Skeletal muscle tissue (tissue), 4 donors: ENCODE data around the gene GPR176. TPM values are rescaled to one million over a fixed set of nuclear protein-coding genes. Genes with fewer than 3 reads are reported as not detected.
A peak's percentile ranks its signal among the peaks of the same experiment; 100 is the strongest.

Experiments
- H3K27ac ChIP-seq: one replicate; pipeline ENCODE4 v1.7.0; 2013; ENCODE audit warnings: mild to moderate bottlenecking, low read depth, low read length, inconsistent platforms
- H3K27me3 ChIP-seq, 3 donors: one replicate each; pipeline ENCODE4 v1.7.0; 2013; ENCODE audit warnings: low read length in 3 of 3; ENCODE audit not compliant: control insufficient read depth in 3 of 3, insufficient read depth in 3 of 3
- H3K36me3 ChIP-seq, 3 donors: one replicate each; pipeline ENCODE4 v1.7.0; 2013; ENCODE audit warnings: low read length in 3 of 3; ENCODE audit not compliant: control insufficient read depth in 3 of 3, insufficient read depth in 3 of 3
- H3K4me1 ChIP-seq, 3 donors: one replicate each; pipeline ENCODE4 v1.7.0; 2013; ENCODE audit warnings: low read length in 3 of 3, mild to moderate bottlenecking in 3 of 3; ENCODE audit not compliant: control insufficient read depth in 3 of 3, insufficient read depth in 3 of 3
- H3K4me3 ChIP-seq, 3 donors: one replicate each; pipeline ENCODE4 v1.7.0; 2013; ENCODE audit warnings: low read length in 3 of 3
- H3K9ac ChIP-seq, 3 donors: one replicate each; pipeline ENCODE4 v1.7.0; 2013; ENCODE audit warnings: low read length in 3 of 3, mild to moderate bottlenecking in 3 of 3, moderate library complexity in 2 of 3, low read depth in 1 of 3
- H3K9me3 ChIP-seq, 3 donors: one replicate each; pipeline ENCODE4 v1.7.0; 2013; ENCODE audit warnings: low read length in 3 of 3; ENCODE audit not compliant: control insufficient read depth in 3 of 3
- total RNA-seq: library from RNA; depleted of rRNA; stranded (reverse); fragments of >200 nt; gene quantifications from one replicate; pipeline ENCODE4 v1.2.3, GENCODE V29; 2014
- donor health status: Osteomylitis.

GPR176 gene
- total RNA-seq, 1 donor from 2014 or later = 6.3 TPM

DNA sequence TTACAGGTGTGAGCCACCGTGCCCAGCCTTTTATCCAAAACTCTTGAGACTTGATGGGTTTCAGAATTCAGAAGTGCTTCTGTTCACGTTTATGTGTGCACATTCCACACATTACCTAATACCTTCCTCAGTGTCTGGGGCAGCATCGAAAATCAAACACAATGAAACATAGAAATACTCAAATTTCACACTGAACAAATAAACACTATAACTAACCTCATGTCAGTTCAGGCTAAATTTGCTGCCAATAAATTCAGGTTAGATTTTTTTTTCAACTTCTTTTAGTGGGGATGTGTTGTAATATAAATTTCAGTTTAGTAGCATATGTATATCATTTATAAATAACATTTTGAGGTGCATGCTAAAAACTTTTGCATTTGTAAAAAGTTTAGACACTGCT lies 16.6 kb upstream of the GPR176 start:
- Histone ChIP-seq H3K4me3 (no peak overlapping the region), H3K9ac (no peak overlapping the region), H3K4me1 (peaks cover 3 to 16% (median 11%) of the 10 kb centered on the region in 3 donors), H3K27me3 (no peaks in the 10 kb centered on the region), H3K9me3 (no peaks in the 10 kb centered on the region), H3K27ac (no peak overlapping the region), H3K36me3 (peaks cover 8 to 17% (median 16%) of the 10 kb centered on the region in 3 donors)

DNA sequence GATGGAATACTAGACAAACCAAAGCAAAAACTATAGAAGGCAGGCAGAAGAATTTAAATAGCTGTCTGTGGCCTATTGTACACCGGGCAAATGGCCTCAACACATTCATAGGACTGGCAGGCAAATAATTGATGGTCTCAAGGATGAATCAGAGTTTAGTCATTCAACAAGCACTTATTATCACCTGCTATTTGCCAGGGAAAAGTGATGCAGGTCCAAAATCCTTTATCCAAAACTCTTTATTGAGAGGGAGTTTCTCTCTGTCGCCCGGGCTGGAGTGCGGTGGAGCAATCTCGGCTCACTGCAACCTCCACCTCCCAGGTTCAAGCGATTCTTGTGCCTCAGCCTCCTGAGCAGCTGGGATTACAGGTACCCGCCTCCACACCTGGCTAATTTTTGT lies 16.1 kb upstream of the GPR176 start:
- peaks cover 3 to 16% (median 11%) of the 10 kb centered on the region in 3 donors for H3K4me1 ChIP-seq
- H3K9me3 ChIP-seq = no peaks in the 10 kb centered on the region
- peaks cover 6 to 15% (median 14%) of the 10 kb centered on the region in 3 donors for H3K36me3 ChIP-seq

GRCh38 chr15:39935241-39935640 lies 15.2 kb upstream of the GPR176 start:
- no peak overlapping the region for H3K27ac ChIP-seq
- peak overlapping the region in 1 of 3 donors; percentile 82 for H3K9ac ChIP-seq
- H3K4me3 ChIP-seq = peak overlapping the region in 1 of 3 donors; percentile 93
- H3K27me3 ChIP-seq = no peaks in the 10 kb centered on the region
- H3K36me3 ChIP-seq = peaks cover 5 to 10% (median 9%) of the 10 kb centered on the region in 3 donors
- H3K9me3 ChIP-seq = no peaks in the 10 kb centered on the region
- peaks cover 3 to 16% (median 11%) of the 10 kb centered on the region in 3 donors for H3K4me1 ChIP-seq

More for the DNA sequence above, 16.1 kb upstream of the GPR176 start:
- H3K4me3 ChIP-seq = no peak overlapping the region
- H3K27me3 ChIP-seq = no peaks in the 10 kb centered on the region
- H3K27ac ChIP-seq = no peak overlapping the region
- no peak overlapping the region for H3K9ac ChIP-seq

DNA sequence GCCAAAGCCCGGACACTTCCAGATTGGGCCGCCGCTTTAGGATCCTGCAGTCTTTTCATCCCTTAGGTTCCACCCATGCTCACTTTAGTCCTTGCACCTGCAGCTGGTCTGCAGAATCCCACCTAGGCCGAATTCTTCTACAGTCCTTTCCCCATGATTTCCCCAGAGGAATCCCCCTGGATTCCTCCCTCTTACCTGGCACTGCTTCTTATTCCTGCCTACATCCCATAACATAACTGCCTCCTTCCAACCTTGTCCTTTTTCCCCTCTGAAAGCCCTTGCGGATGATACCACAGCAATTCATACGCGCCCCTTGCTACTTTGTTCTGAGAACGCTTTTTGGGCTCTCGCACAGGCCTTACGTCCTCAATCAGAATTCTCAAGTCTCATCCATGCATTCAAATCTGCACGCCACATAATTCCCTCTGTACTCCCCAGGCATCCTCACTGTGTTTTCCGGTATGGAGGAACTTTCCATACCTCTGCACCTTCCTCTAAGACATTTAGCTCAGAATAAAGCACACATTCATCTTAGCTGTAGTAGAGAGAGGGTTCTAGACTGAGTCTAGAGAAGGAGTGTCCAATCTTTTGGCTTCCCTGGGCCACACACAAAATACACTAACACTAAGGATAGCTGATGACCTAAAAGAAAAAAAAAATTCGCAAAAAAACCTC lies 14.5 kb upstream of the GPR176 start:
- Histone ChIP-seq H3K27me3 (no peaks in the 10 kb centered on the region), H3K27ac (peak overlapping the region; percentile 69), H3K36me3 (peaks cover 0 to 3% (median 2%) of the 10 kb centered on the region in 3 donors), H3K4me1 (peaks cover 3 to 16% (median 11%) of the 10 kb centered on the region in 3 donors), H3K9me3 (no peaks in the 10 kb centered on the region), H3K9ac (peak overlapping the region; percentile 82 to 89 (median 87)), H3K4me3 (peak overlapping the region; percentile 80 to 93 (median 86))

DNA sequence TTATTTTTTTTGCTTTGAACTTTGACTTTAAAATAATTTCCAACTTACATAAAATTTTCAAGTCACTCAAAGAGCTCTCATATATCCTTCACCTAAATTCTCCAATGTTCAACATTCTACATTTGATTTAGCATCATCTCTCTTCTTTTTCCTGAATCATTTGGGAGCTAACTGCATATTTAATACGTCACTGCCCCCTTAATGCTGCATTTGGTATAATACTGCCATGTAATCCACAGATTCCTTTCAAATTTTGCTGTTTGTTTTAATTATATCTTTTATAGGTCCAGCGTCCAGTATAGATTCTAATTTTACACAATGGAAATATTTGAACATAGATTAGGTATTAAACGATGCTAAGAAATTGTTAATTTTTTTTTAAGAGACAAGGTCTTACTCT lies 11.5 kb upstream of the GPR176 start:
- no peaks in the 10 kb centered on the region for H3K27me3 ChIP-seq

GRCh38 chr15:39926526-39926925 lies 6.5 kb upstream of the GPR176 start:
- no peaks in the 10 kb centered on the region for H3K27me3 ChIP-seq
- no peaks in the 10 kb centered on the region for H3K4me1 ChIP-seq
- no peaks in the 10 kb centered on the region for H3K9me3 ChIP-seq
- H3K36me3 ChIP-seq = no peaks in the 10 kb centered on the region
- H3K27ac ChIP-seq = no peak overlapping the region
- H3K4me3 ChIP-seq = no peak overlapping the region
- no peak overlapping the region for H3K9ac ChIP-seq

More for the DNA sequence above, 11.5 kb upstream of the GPR176 start:
- H3K36me3 ChIP-seq = peaks cover 0 to 2% (median 0%) of the 10 kb centered on the region in 3 donors
- H3K27ac ChIP-seq = no peak overlapping the region
- H3K9me3 ChIP-seq = no peaks in the 10 kb centered on the region
- no peak overlapping the region for H3K4me3 ChIP-seq
- H3K9ac ChIP-seq = no peak overlapping the region
- H3K4me1 ChIP-seq = peaks cover 3 to 14% (median 11%) of the 10 kb centered on the region in 3 donors

GRCh38 chr15:39925112-39925842 lies 5.2 kb upstream of the GPR176 start:
- H3K27ac ChIP-seq = no peak overlapping the region
- no peak overlapping the region for H3K9ac ChIP-seq
- no peaks in the 10 kb centered on the region for H3K9me3 ChIP-seq
- H3K36me3 ChIP-seq = no peaks in the 10 kb centered on the region
- H3K4me1 ChIP-seq = peaks cover 3 to 9% (median 4%) of the 10 kb centered on the region in 3 donors
- peaks cover 2 to 4% (median 3%) of the 10 kb centered on the region in 3 donors for H3K27me3 ChIP-seq
- no peak overlapping the region for H3K4me3 ChIP-seq

DNA sequence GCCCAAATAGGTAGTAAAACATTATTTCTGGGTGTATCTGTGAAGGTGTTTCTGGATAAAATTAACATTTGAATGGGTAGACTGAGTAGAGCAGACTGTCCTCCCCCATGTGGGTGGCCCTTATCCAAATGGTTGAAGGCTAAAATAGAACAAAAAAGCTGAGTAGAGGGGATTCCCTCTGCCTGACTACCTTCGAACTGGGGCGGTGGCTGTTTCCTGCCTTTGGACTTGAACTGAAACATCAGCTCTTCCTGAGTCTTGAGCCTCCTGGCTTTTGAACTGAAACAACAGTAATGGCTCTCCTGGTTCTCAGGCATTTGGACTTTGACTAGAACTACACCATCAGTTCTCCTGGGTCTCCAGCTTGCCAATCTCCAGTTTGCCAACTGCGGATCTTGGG lies 4.4 kb upstream of the GPR176 start:
- Histone ChIP-seq H3K36me3 (no peaks in the 10 kb centered on the region), H3K4me3 (no peak overlapping the region), H3K9me3 (no peaks in the 10 kb centered on the region), H3K9ac (no peak overlapping the region), H3K4me1 (peaks cover 7 to 11% (median 7%) of the 10 kb centered on the region in 3 donors), H3K27ac (no peak overlapping the region), H3K27me3 (peaks cover 7 to 13% (median 11%) of the 10 kb centered on the region in 3 donors)

- Histone ChIP-seq H3K9ac (no peak overlapping the region), H3K27me3 (peaks cover 7 to 19% (median 17%) of the 10 kb centered on the region in 3 donors), H3K36me3 (no peaks in the 10 kb centered on the region), H3K9me3 (no peaks in the 10 kb centered on the region), H3K27ac (no peak overlapping the region), H3K4me1 (peaks cover 7 to 11% (median 7%) of the 10 kb centered on the region in 3 donors), H3K4me3 (no peak overlapping the region)
Observed at GRCh38 chr15:39922462-39923092, 2.5 kb upstream of the GPR176 start.
